Inflammatory macrophage (primary cell): ENCODE results near the gene VGLL1.

Experiments
- DNase-seq, 2 donors: peaks; one replicate each; pipeline ENCODE4 v3.0.0-alpha.2; 2020 to 2022

The VGLL1 gene

DNA sequence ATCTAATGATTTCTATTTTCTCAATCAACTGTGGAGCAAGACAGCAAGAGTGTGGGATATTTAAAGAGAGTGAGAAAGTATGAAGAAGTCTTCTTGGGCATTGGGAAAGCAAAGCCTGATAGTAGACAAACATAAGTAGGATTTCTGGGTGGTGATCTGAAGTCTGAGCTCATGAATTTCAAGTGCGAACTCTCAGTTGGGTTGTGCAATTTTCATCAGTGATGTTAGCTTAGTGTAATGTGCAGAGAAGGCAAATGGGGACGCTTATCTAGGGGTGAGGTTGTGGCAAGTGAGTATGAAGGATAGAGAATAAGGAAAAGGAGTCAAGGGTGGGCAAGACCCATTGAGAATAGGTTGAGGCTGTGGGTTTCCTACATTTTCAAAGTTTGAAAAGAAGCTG, 23.7 kb downstream of the VGLL1 start:
- no peak for DNase-seq

DNA sequence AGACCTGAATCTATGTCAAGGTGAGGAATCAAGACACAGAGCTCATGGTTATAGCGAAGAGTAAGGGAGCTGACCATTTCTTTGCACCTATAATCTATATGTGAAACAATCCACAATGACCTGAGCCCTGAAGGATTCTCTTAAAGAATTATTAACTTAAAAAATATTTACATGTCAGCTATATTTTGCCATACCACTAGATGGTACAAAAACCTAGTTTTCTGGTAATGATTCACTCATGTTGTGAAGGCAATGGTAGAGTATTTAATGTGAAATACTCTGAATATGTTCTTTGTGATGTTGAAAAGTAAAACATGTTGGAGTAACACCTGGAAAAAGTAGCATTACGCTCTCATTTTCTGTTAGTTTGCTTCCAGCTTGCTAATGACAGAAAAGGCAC, 40.0 kb downstream of the VGLL1 start:
- no peak for DNase-seq

DNA sequence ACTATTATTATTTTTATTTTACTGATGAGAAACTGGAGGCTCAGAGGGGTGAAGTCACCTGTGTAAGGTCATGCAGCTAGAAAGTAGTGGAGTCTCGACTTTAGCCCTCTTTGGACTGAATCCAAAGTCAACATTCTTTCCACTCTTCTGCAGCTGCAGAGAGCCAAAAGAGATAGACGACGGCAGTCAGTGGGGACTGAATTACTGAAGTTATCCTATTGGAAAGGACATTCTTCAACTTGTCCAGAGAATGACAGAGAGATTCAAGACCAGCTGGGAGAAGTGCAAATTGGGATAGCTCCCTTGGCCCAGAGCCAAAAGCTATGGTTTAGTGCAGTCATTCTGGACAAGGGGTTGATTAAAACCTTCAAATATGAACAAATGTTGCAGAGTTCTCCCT, 42.5 kb downstream of the VGLL1 start:
- no peak for DNase-seq

DNA sequence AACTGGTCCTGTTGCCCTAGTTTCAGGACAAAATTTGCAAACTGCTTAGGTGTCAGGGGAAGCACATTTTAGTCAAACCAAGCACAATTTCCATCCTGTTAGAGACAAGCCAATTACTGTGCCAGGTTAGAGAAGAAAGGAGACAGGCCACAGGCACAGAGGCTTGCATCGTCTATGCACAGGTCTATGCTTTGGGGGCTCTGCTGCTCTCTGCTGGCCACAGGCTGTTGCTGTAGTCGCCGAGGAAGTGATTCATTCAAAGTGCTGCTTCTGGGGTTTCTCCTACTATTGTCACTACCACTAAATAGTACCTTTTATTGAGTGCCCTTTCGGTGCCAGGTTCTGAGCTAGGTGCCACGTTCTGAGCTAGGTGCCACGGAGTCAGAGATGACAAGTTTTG, 45.5 kb downstream of the VGLL1 start:
- DNase-seq, result peak; percentile 8 to 32

DNA sequence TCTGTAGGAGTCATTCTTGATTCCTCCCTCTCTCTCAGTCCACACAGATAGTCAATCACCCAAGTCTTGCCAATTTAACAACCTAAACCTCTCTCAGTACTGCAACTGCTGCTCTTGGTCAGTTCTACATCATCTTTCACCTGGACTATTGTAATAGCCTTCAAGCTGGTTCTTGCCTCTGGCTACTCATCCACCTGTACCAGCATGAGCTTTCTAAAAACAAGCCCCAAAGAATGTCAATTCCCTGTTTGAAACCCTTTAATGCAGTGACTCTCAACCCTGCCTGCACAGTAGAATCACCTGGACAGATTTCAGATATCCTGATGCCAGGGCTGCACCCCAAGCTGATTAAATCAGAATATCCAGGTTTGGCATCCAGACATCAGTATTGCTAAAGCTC, 48.3 kb downstream of the VGLL1 start:
- DNase-seq, result no peak

DNA sequence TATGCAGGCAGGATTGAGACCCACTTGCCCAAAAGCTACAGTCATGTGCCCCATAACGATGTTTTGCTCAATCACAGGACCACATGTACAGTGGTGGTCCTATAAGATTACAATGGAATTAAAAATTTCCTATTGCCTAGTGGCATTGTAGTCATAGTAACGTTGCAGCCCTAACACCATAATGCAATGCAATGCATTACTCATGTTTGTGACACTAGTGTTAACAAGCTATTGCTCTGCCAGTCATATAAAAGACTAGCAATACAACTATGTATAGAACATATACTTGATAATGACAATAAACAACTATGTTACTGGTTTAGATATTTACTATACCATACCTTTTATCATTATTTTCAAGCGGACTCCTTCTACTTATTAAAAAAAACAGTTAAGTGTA, 50.6 kb downstream of the VGLL1 start:
- no peak for DNase-seq

DNA sequence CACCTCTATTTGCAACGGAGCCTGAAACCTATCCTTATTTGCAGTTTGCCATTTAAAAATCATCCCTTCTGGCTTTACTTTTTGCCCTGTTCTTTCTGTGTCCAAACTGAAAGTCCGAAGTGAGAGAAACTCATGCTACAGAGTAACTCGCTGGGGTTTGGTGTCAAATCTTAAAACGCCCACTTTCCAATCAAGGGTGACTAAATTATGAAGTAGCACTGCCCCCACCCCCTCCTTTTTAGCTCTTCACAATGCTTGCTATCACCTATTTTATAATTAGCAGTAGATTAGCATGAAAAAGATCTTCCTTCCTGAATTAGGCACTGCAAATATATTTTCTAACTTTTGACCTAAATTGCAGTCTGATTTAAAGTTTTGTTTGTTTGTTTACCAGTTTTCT, 52.5 kb downstream of the VGLL1 start:
- DNase-seq, result no peak

DNA sequence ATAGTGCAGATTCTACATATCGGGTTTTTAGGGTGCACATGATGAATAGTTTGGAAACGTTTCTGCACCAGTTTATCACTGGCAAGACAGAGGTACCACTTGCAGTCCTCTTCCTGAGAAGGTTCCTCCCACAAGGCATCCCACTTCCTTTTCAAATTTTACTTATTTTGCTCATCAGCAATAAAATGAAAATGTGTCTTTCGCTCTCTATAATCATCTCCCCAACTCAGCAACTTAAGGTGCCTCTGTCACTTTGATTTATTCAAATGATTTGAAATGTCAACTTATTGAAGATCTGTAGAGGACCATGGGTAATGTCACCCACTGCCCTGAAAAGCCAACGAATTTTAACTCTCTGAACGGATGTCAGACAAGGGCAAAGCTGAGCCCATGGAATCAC, 53.2 kb downstream of the VGLL1 start:
- no peak for DNase-seq

DNA sequence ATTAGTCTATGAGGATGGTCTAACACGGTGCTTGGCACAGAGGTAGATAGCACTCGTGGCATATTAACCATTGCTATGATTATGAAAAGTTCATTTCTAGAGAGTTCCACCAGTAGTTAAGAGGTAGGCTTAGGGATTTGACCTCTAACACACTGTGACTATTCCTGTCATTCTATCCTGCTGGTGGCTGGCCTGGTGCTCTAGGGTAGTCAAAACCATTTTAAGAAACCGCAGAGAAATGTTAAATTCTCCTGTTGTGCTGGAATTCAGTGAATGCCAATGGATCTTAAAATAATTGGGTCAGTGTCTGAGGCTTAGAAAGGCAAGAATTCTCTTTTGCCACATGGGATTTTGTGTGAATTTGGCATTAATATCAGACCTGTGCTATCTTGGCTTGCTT, 53.9 kb downstream of the VGLL1 start:
- no peak for DNase-seq

DNA sequence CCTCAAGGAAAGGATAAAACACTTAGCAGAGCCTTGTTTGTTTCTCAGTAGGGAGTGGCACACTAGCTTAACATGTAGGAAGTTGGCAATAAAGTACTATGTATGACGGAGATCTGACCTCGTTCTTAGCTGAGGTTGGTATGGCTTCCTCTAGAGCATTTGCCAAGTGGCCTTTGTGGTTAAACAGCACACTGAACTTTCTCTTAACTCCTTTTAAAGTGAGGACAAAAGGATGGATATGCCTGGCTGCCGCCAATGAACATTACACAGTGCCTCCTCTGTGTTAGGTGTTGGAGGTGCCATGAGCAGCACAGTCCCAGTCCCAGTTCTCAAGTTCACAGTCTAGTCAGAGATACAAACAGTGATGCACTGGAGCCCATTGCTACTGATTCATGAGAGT, 54.4 kb downstream of the VGLL1 start:
- no peak for DNase-seq

DNA sequence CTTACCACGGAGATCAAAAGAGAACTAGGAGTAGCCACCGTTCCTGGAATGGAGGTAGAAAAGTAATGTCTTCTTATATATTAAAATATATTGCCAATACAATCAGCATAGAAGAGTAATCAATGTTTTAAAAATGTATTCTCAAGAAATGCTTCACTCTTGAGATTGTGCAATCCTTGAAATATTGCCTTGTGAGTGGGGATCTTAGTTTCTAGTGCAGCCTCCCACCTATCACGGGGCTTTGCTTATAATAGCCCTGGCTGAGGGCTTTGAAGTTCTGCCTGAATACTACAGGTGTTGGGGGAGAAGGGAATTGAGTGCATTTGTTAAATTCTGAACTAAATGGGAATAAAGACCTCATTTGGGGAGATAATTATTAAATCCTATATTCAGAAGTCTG, 55.5 kb downstream of the VGLL1 start:
- DNase-seq, result no peak

DNA sequence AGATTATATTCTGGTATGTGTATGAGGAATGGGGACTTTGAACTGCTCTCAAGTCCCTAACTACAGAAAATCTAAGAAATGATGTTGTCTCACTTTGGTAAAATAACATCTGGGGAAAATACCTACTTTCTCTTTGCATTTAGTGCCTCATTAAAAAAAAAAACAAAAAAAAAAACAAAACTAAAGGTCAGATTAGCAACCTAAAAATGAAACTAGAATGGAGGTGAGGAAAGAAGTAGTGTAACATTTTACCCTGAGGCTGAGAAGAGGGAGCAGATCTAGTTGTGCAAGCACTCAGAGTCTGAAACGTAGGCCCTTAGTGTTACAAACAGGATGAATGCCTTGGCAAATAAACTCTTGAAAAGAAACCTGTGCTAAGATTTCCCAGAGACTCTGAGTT, 56.0 kb downstream of the VGLL1 start:
- DNase-seq, result no peak

DNA sequence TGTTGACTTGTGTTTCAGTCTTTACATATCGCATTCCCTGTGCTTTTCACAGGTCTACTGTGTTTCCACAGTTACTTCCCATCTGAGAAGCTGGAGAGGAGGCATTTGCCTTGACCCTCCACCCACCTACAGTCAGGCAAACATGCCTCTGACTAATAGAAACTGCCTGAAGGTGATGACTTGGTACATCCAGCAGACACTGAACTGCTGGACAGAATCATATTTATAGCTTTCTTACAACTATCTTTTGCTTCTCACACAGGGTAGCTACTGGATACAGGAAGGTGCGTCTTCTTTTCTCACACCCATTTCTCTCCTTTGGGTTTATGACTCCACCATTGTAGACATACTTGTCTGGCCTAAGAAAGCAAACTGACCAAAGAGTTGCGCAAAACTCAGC, 58.0 kb downstream of the VGLL1 start:
- no peak for DNase-seq

DNA sequence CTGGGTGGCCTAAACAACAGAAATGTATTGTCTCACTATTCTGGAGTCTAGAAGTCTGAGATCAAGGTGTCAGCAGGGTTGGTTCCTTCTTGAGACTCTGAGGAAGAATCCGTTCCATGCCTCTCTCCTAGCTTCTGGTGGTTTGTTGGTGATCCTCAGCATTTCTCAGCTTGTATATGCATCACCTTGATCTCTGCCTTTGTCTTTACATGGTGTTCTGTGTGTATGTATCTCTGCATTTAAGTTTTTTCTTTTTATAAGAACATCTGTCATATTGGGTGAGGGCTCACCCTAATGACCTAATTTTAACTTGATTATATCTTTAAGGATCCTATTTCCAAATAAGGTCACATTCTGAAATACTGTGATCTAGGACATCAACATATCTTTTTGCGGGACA, 65.3 kb downstream of the VGLL1 start:
- DNase-seq, result no peak

DNA sequence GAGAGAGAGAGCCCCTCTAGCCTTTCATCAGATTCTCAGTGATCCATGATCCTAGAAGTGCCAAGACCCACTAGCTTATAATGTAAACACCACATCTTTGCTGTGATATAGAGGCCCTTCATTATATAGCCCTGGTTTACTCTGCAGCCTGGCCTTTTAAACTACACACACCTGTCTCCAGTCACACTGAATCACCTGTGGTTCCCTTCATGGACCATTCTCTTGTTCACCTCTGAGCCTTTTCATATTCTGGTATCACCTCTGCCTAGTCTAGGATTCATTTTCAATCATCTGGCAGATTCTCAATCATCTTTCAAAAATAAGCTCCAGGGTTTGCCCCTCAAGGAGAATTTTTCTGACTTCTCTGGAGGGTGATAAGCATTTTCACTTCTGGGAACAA, 65.9 kb downstream of the VGLL1 start:
- no peak for DNase-seq

DNA sequence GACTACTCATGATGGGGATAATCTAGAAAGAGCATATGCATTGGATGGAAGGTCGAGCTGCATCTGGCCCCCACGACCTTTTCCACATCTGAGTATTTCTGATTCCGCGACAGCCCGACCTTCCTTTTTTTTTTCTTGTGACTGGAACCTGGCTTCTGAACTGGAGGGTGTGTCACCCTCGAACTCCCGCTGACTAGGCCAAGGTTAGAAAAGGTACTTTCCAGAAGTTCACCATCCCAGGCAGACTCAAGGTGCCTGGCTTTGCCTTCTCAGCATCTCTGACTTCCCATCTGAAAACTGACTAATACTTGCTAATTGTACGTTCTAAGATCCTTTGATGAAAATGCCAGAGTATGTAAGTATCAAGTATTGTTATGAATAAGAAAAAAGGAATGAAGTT, 66.6 kb downstream of the VGLL1 start:
- DNase-seq, result no peak

DNA sequence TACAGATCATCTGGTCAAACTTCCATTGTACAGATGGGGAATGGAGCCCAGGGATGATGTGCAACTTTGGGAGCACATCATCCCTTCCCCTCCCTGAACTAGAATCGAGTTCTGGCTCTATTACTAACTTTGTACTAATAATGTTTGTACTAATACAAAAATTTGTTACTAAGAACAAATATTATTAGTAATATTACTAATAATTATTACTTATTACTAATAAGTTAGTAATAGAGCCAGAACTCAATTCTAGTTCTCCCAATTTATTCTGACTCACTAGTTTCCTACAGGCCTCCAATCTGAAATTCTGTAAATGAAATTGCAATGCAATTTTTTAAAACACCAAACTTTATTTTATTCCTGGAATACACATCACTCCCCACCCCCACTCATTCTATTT, 68.0 kb downstream of the VGLL1 start:
- DNase-seq, result no peak
